ENCODE measurements around the gene SMIM24. TPM values are rescaled to one million over a fixed set of nuclear protein-coding genes. Genes with fewer than 3 reads are reported as not detected.

Gene SMIM24
- total RNA-seq, 2 experiments from 2014 or later: 1.6 to 3.8 TPM

GRCh38 chr19:3514930-3515329, 34.6 kb upstream of the SMIM24 start:
- no peaks in the 10 kb centered on the region for H3K9me3 Mint-ChIP-seq
- ATAC-seq: no peak
- H3K4me3 Mint-ChIP-seq: no peak overlapping the region
- ChIA-PET CTCF (no interaction called here), POLR2A (interaction anchor here (1.0 kb wide), 1 partner anchor 14 kb away, joined by 3 read pairs; the partner anchor contains the start of gene DOHH)
- no peak for DNase-seq
- TF ChIP-seq, protein P1, sequence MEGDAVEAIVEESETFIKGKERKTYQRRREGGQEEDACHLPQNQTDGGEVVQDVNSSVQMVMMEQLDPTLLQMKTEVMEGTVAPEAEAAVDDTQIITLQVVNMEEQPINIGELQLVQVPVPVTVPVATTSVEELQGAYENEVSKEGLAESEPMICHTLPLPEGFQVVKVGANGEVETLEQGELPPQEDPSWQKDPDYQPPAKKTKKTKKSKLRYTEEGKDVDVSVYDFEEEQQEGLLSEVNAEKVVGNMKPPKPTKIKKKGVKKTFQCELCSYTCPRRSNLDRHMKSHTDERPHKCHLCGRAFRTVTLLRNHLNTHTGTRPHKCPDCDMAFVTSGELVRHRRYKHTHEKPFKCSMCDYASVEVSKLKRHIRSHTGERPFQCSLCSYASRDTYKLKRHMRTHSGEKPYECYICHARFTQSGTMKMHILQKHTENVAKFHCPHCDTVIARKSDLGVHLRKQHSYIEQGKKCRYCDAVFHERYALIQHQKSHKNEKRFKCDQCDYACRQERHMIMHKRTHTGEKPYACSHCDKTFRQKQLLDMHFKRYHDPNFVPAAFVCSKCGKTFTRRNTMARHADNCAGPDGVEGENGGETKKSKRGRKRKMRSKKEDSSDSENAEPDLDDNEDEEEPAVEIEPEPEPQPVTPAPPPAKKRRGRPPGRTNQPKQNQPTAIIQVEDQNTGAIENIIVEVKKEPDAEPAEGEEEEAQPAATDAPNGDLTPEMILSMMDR (IDR thresholded peaks at IDR 0.05): no peak
- H3K36me3 Mint-ChIP-seq (ENCODE audit: low read depth): peaks cover 2% of the 10 kb centered on the region
- H3K27me3 Mint-ChIP-seq: no peaks in the 10 kb centered on the region
- H3K4me1 Mint-ChIP-seq (ENCODE audit: low read depth): peaks cover 48% of the 10 kb centered on the region
- intact Hi-C loops (cut with micrococcal nuclease): no loop called here
- H3K27ac Mint-ChIP-seq: no peak overlapping the region

GRCh38 chr19:3513229-3514140, 33.2 kb upstream of the SMIM24 start:
- peaks cover 3% of the 10 kb centered on the region for H3K36me3 Mint-ChIP-seq (ENCODE audit: low read depth)
- peaks cover 59% of the 10 kb centered on the region for H3K4me1 Mint-ChIP-seq (ENCODE audit: low read depth)
- no peak overlapping the region for H3K27ac Mint-ChIP-seq
- no peaks in the 10 kb centered on the region for H3K9me3 Mint-ChIP-seq
- DNase-seq (no peak), ATAC-seq (no peak)
- H3K27me3 Mint-ChIP-seq: no peaks in the 10 kb centered on the region
- ChIA-PET POLR2A (interaction anchor here (0.7 to 1.0 kb wide), 2 partner anchors 9 to 468 kb away, joined by 3 read pairs; no protein-coding TSS in a partner anchor), CTCF (interaction anchor here (2.1 kb wide), 1 partner anchor 32 kb away, joined by 5 read pairs; no protein-coding TSS in a partner anchor)
- intact Hi-C loops (cut with micrococcal nuclease): no loop called here
- no peak overlapping the region for H3K4me3 Mint-ChIP-seq
- TF ChIP-seq, protein P1 (IDR thresholded peaks at IDR 0.05): no peak

DNA sequence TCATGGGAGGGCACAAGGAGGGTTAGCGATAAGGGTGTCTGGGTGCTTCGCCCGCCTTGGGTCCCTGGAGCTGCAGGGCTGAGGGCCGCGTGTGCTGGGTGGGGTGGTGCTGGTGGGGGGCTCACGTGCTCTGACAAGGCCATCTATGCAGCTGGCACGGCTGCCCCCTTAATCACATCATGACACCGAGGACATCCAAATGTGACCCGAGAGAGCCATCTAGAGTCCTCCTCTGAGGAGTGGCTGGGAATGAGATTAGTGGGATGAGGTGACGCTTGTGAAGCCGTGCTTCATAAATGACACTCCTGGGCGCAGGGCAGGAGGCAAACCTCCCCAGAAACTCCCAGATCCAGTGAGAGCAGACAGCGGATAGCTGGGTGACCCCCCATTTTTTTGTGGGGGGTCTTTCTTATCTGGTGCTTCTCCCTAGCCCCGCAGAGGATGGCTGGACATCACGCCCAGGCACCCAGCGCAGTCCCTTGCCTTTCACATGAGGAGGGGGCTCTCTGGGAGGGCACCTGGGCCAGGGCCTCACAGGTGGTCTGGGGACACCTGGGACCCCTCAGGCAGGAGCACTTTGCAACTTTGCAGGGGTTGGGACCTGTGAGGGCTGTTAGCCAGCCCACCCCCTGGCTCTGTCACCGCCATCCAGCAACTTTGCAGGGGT, 32.4 kb upstream of the SMIM24 start:
- Mint-ChIP-seq H3K4me3 (no peak overlapping the region), H3K27me3 (no peaks in the 10 kb centered on the region), H3K36me3 (ENCODE audit: low read depth) (peaks cover 5% of the 10 kb centered on the region), H3K27ac (no peak overlapping the region), H3K9me3 (no peaks in the 10 kb centered on the region), H3K4me1 (ENCODE audit: low read depth) (peaks cover 57% of the 10 kb centered on the region)
- intact Hi-C loops (cut with micrococcal nuclease): no loop called here
- no peak for DNase-seq
- TF ChIP-seq, protein P1 (IDR thresholded peaks at IDR 0.05): no peak
- ChIA-PET POLR2A (interaction anchor here (1.0 kb wide), 2 partner anchors 10 to 12 kb away, joined by 3 read pairs; partner anchors contain the start of gene DOHH), CTCF (interaction anchor here (2.1 kb wide), 1 partner anchor 32 kb away, joined by 5 read pairs; no protein-coding TSS in a partner anchor)
- ATAC-seq: no peak

DNA sequence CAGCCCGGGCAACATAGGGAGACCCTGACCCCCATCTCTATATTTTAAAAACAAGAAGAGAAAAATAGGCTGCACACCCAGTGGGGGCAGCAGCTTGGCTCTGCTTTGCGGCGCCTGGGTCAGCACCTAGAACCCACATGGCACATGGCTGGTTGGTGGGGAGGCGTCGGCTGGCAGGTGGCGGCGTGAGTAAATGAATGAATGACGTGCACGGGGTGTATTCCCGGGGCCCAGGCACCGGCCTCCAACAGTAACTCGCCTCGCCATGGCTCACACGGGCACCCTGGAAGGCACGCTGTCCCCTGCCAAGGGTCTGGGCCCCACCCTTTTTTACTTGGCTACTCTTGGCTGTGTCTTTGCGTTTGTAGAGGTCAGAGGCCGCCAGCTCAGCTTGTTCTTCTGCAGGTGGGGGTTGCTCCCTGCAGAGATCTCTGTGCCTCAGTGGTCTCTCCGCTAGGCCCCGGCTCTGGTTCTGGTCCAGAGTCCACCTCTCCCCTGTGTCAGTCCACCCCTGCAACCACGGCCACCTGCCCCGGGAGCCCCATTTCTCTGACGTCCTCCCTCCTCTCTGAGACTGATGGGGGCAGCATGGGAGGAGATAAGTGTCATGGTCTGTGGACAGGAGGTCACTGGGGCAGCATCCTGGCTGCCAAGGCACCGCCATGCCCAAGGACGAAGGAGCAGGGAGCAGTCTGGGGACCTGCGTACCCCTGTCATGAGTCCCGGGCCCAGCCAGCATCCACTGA, 31.4 kb upstream of the SMIM24 start:
- CTCF ChIA-PET: interaction anchor here (2.1 kb wide), 1 partner anchor 33 kb away, joined by 5 read pairs; no protein-coding TSS in a partner anchor
- no peak overlapping the region for H3K27ac Mint-ChIP-seq
- H3K4me3 Mint-ChIP-seq: no peak overlapping the region
- intact Hi-C loops (cut with micrococcal nuclease): no loop called here
- no peak for ATAC-seq
- POLR2A ChIA-PET: interaction anchor here (0.7 to 1.0 kb wide), 2 partner anchors 11 to 21 kb away, joined by 3 read pairs; partner anchors contain the start of gene DOHH
- H3K9me3 Mint-ChIP-seq: no peaks in the 10 kb centered on the region
- DNase-seq: no peak
- TF ChIP-seq, protein P1 (IDR thresholded peaks at IDR 0.05): no peak
- H3K36me3 Mint-ChIP-seq (ENCODE audit: low read depth): peaks cover 13% of the 10 kb centered on the region
- H3K27me3 Mint-ChIP-seq: no peaks in the 10 kb centered on the region
- H3K4me1 Mint-ChIP-seq (ENCODE audit: low read depth): peaks cover 61% of the 10 kb centered on the region

Data from activated CD8-positive, alpha-beta T cell treated with anti-CD3 and anti-CD28 coated beads for 36 hours (primary cell).